K562 (cell line): ENCODE results near the gene NVL. TPM values are rescaled to one million over a fixed set of nuclear protein-coding genes. Genes with fewer than 3 reads are reported as not detected.

Experiments
- ATAC-seq: fragments of 200-7000 bp; cut with Tn5 transposase; 3 replicates; pipeline ENCODE4 v1.9.1; 2020; ENCODE audit warnings: moderate library complexity
- BruUV-seq: library from RNA; stranded (reverse); fragments of 400-500 nt; replicated peaks from 2 replicates; lab custom pipeline; 2021; lab: Mats Ljungman, UMichigan
- CTCF ChIA-PET: fragments of 300-600 bp; formaldehyde crosslinking; extraction: SDS; loops from one replicate; lab custom pipeline; 2021; ENCODE audit warnings: low intra/inter-chr PET ratio; lab: Yijun Ruan, JAX
- POLR2A ChIA-PET: fragments of 300-600, 350-650 bp; sonication (Branson Sonifier 250); formaldehyde crosslinking; extraction: SDS; loops from one replicate; lab custom pipeline; 2021; ENCODE audit warnings: antibody characterized with exemption, inconsistent platforms; lab: Yijun Ruan, JAX
- DNase-seq, 4 experiments: peaks; one replicate each; pipeline versions ENCODE4 v3.0.0 to v3.0.0-alpha.2; 2011 to 2018; ENCODE audit warnings: low spot score in 3 of 4, mixed read lengths in 3 of 4; ENCODE audit errors: extremely low read depth in 1 of 4
- FAIRE-seq: peaks from 2 replicates; lab custom pipeline; 2011; peaks lifted over from hg19 to GRCh38; lab: Jason Lieb, UNC
- H2AFZ ChIP-seq: 2 replicates; pipeline ENCODE4 v1.6.0; 2011; ENCODE audit warnings: low read depth, low read length, control low read depth, inconsistent platforms
- H3K27ac ChIP-seq: fragments of 200-600 bp; 3 replicates; pipeline ENCODE4 v1.8.0; 2011; ENCODE audit warnings: low read depth, mild to moderate bottlenecking, control low read depth, inconsistent platforms, low read length, moderate library complexity, mixed read lengths; ENCODE audit errors: extremely low read depth
- H3K27me3 ChIP-seq, 2 experiments: fragments of 300-600 bp in 1 of 2; 2 replicates in 1 of 2; 3 replicates in 1 of 2; pipeline versions ENCODE4 v1.6.0 to v1.8.0; 2011; ENCODE audit warnings: inconsistent platforms in 2 of 2, low read length in 2 of 2, mild to moderate bottlenecking in 1 of 2, mixed read lengths in 1 of 2, moderate library complexity in 1 of 2; ENCODE audit not compliant: control insufficient read depth in 2 of 2, insufficient read depth in 2 of 2
- H3K36me3 ChIP-seq: fragments of 300-600 bp; 3 replicates; pipeline ENCODE4 v1.8.0; 2011; ENCODE audit warnings: mild to moderate bottlenecking, low read length, inconsistent platforms; ENCODE audit not compliant: control insufficient read depth, insufficient read depth
- H3K4me1 ChIP-seq, 2 experiments: fragments of 200-600 bp in 1 of 2; replicated peaks in 1 of 2; 2 replicates in 1 of 2; 3 replicates in 1 of 2; pipeline versions ENCODE4 v1.5.1 to v1.8.0; 2011; ENCODE audit warnings: inconsistent platforms in 2 of 2, low read length in 2 of 2, mild to moderate bottlenecking in 1 of 2, mixed read lengths in 1 of 2, moderate library complexity in 1 of 2; ENCODE audit not compliant: control insufficient read depth in 2 of 2, insufficient read depth in 2 of 2
- H3K4me2 ChIP-seq: 2 replicates; pipeline ENCODE4 v1.6.1; 2011; ENCODE audit warnings: low read length, control low read depth, inconsistent platforms, mixed read lengths; ENCODE audit not compliant: insufficient read depth
- H3K4me3 ChIP-seq: fragments of 200-600 bp; sonication (generic), shearing (Covaris generic); 2 replicates; pipeline ENCODE4 v1.5.1; 2016; ENCODE audit warnings: control low read depth, inconsistent platforms
- H3K79me2 ChIP-seq: fragments of 200-600 bp; 3 replicates; pipeline ENCODE4 v1.8.0; 2011; ENCODE audit warnings: low read length, inconsistent platforms; ENCODE audit not compliant: control insufficient read depth, insufficient read depth
- H3K9ac ChIP-seq, 2 experiments: 2 replicates each; pipeline versions ENCODE4 v1.6.0 to v1.6.1; 2011; ENCODE audit warnings: low read depth in 2 of 2, low read length in 2 of 2, control low read depth in 1 of 2, inconsistent platforms in 1 of 2, mild to moderate bottlenecking in 1 of 2, mixed read lengths in 1 of 2; ENCODE audit not compliant: insufficient read depth in 1 of 2
- H3K9me1 ChIP-seq: one replicate; pipeline ENCODE4 v1.6.0; 2011; ENCODE audit warnings: inconsistent platforms, mild to moderate bottlenecking, low read length, moderate library complexity; ENCODE audit not compliant: control insufficient read depth, insufficient read depth
- H3K9me3 ChIP-seq: replicated peaks from 2 replicates; pipeline ENCODE4 v1.5.1; 2011; ENCODE audit warnings: low read depth, low read length, inconsistent platforms; ENCODE audit not compliant: control insufficient read depth, insufficient read depth
- H4K20me1 ChIP-seq: replicated peaks from 2 replicates; pipeline ENCODE4 v1.6.1; 2011; ENCODE audit warnings: low read length, inconsistent platforms, mixed read lengths; ENCODE audit not compliant: control insufficient read depth, insufficient read depth
- ATF1 ChIP-seq, 2 experiments: fragments of 450-650 bp in 1 of 2; IDR thresholded peaks; 2 replicates each; pipeline ENCODE4 v1.6.1; 2016; ENCODE audit warnings: missing compliant biosample characterization in 1 of 2, missing genetic modification characterization in 1 of 2
- BACH1 ChIP-seq: fragments of 200-800 bp; sonication (Bioruptor generic); IDR thresholded peaks from 2 replicates; pipeline ENCODE4 v1.6.1; 2016; ENCODE audit warnings: missing genetic modification characterization, missing compliant biosample characterization
- HEY1 ChIP-seq: fragments of 250-450 bp; sonication (Bioruptor Pico); IDR thresholded peaks from 2 replicates; pipeline ENCODE4 v1.5.0; 2020; ENCODE audit warnings: mild to moderate bottlenecking, moderate library complexity, borderline replicate concordance
- KDM2B ChIP-seq: fragments of 250-450 bp; sonication (Bioruptor Pico); IDR thresholded peaks from 2 replicates; pipeline ENCODE4 v1.8.0; 2021; ENCODE audit warnings: mild to moderate bottlenecking, moderate library complexity
- MCM5 ChIP-seq: fragments of 450-650 bp; IDR thresholded peaks from 2 replicates; pipeline ENCODE4 v1.6.1; 2016; ENCODE audit warnings: low read depth
- MTA2 ChIP-seq: fragments of 450-650 bp; IDR thresholded peaks from 2 replicates; pipeline ENCODE4 v1.6.1; 2016; ENCODE audit warnings: low read depth
- NCOA4 ChIP-seq: fragments of 450-650 bp; IDR thresholded peaks from 2 replicates; pipeline ENCODE4 v1.6.1; 2018; ENCODE audit warnings: mild to moderate bottlenecking; ENCODE audit not compliant: partially characterized antibody
- NEUROD1 ChIP-seq: fragments of 150-350 bp; IDR thresholded peaks from 2 replicates; pipeline ENCODE4 v1.6.1; 2014; ENCODE audit warnings: borderline replicate concordance, low read length, low read depth; ENCODE audit not compliant: partially characterized antibody
- RFX5 ChIP-seq: IDR thresholded peaks from 2 replicates; pipeline ENCODE4 v1.6.1; 2011; ENCODE audit warnings: low read depth, mild to moderate bottlenecking, improper control_type of control experiment, low read length
- SAFB2 ChIP-seq: fragments of 200-400 bp; formaldehyde crosslinking; IDR thresholded peaks from 2 replicates; pipeline ENCODE4 v1.6.1; 2018; ENCODE audit warnings: borderline replicate concordance, low read length, low read depth, moderate library complexity; ENCODE audit not compliant: severe bottlenecking
- SRSF7 ChIP-seq: fragments of 200-400 bp; formaldehyde crosslinking; optimal IDR thresholded peaks from 2 replicates; pipeline ENCODE3; 2017; ENCODE audit warnings: mild to moderate bottlenecking, low read depth, low read length
- TEAD4 ChIP-seq, 2 experiments: sonication (generic) in 1 of 2; formaldehyde crosslinking in 1 of 2; IDR thresholded peaks; 2 replicates each; pipeline versions ENCODE4 v1.6.1 to v1.8.0; 2012 to 2022; ENCODE audit warnings: borderline replicate concordance in 1 of 2, inconsistent platforms in 1 of 2, low read length in 1 of 2, mild to moderate bottlenecking in 1 of 2, missing genetic modification reagents in 1 of 2
- ZC3H11A ChIP-seq: IDR thresholded peaks from 2 replicates; pipeline ENCODE4 v1.6.1; 2012; ENCODE audit warnings: low read depth, low read length, improper control_type of control experiment
- ZNF24 ChIP-seq: fragments of 450-650 bp; IDR thresholded peaks from 2 replicates; pipeline ENCODE4 v1.6.1; 2016
- ZNF316 ChIP-seq: fragments of 450-650 bp; IDR thresholded peaks from 2 replicates; pipeline ENCODE4 v1.6.1; 2016
- ZNF655 ChIP-seq: fragments of 250-450 bp; sonication (Bioruptor Pico); IDR thresholded peaks from 2 replicates; pipeline ENCODE4 v1.5.0; 2021
- ZNF764 ChIP-seq: fragments of 250-450 bp; sonication (Bioruptor Pico); IDR thresholded peaks from 2 replicates; pipeline ENCODE4 v1.4.0; 2020; ENCODE audit warnings: low read depth, mild to moderate bottlenecking, moderate library complexity
- WGBS: fragments of 100-300 bp; shearing (Covaris generic); methylation state at CpG from one replicate; pipeline ENCODE4 v1.1.6; 2016; ENCODE audit warnings: low coverage, mixed read lengths; ENCODE audit not compliant: insufficient coverage; ENCODE audit errors: missing lambda C conversion rate; 5-methylcytosine and 5-hydroxymethylcytosine counted together
- in situ Hi-C: fragments of 300-500 bp; cut with MboI; formaldehyde crosslinking; loops from 4 replicates; pipeline ENCODE4 v1.15.0; 2018; ENCODE audit warnings: inconsistent platforms, mixed read lengths
- intact Hi-C: fragments of 100-400 bp; cut with micrococcal nuclease; formaldehyde crosslinking; loops from 2 replicates; pipeline ENCODE4 v1.14.2; 2022
- polyA plus RNA-seq, 8 experiments: library from polyadenylated mRNA; depleted of rRNA in 4 of 8; stranded (reverse) in 5 of 8; unstranded in 3 of 8; fragments of >200 nt; fragmentation: Nextera tagmentation in 2 of 8; fragmentation: Illumina TruSeq in 1 of 8; extraction: Ambion mirVana in 2 of 8; extraction: Trizol in 1 of 8; gene quantifications; 2 replicates each; pipeline versions ENCODE4 v1.2.1 to v1.2.3, GENCODE V29; 2011 to 2014; ENCODE audit warnings: inconsistent platforms in 1 of 8, missing spikeins in 1 of 8
- total RNA-seq, 7 experiments: library from RNA; depleted of rRNA in 6 of 7; stranded (reverse); fragments of >200 nt in 6 of 7; fragmentation: Illumina TruSeq in 2 of 7; extraction: Trizol in 2 of 7; gene quantifications; 2 replicates each; pipeline versions ENCODE4 v1.2.1 to v1.2.3, GENCODE V29; 2011 to 2021; ENCODE audit warnings: low replicate concordance in 1 of 7

NVL gene
- total and polyA plus RNA-seq, 9 of the 15 experiments (the other 6 are each of a cell fraction or from before 2014, with no cell fraction given): 32.5 to 86.6 (median 62.9) TPM

- TF ChIP-seq HEY1: no peak
- TF ChIP-seq BACH1: no peak
- TF ChIP-seq KDM2B (CRISPR knock-in tag): no peak
- no peak for TF ChIP-seq NEUROD1
These were observed 62.8 kb downstream of the NVL start (continued) for GRCh38 chr1:224266915-224267856.

GRCh38 chr1:224266105-224266914 is 63.7 kb downstream of the NVL start:
- TF ChIP-seq ZNF764 (CRISPR knock-in tag) (no peak), MTA2 (no peak), ZNF316 (no peak), SRSF7 (no peak), ATF1 (CRISPR knock-in tag; IDR thresholded peaks at IDR 0.05) (no peak), ATF1 (tag; IDR thresholded peaks at IDR 0.05) (no peak), SAFB2 (no peak), ZC3H11A (no peak), MCM5 (no peak), ZNF655 (CRISPR knock-in tag) (no peak), ZNF24 (no peak), RFX5 (no peak), TEAD4 (IDR thresholded peaks at IDR 0.05; ENCODE audit: low read length) (no peak), TEAD4 (CRISPR knock-in tag; IDR thresholded peaks at IDR 0.05; ENCODE audit: borderline replicate concordance) (no peak), NCOA4 (no peak)
- TF ChIP-seq, all 486 proteins: peak for 0
- POLR2A ChIA-PET: interaction anchor here (0.6 to 1.3 kb wide), 2 partner anchors 19 to 39 kb away, joined by 3 read pairs; no protein-coding TSS in a partner anchor
- Histone ChIP-seq H3K79me2 (no peaks in the 10 kb centered on the region), H3K27me3 (no peaks in the 10 kb centered on the region), H2AFZ (no peak overlapping the region), H3K27ac (no peak overlapping the region), H3K4me1 (peaks cover 0 to 13% of the 10 kb centered on the region in 2 experiments; a peak in 2 of 5 replicates), H3K9ac (no peak overlapping the region), H3K9me3 (no peaks in the 10 kb centered on the region), H4K20me1 (no peaks in the 10 kb centered on the region), H3K9me1 (no peaks in the 10 kb centered on the region), H3K4me3 (no peak overlapping the region), H3K4me2 (no peak overlapping the region), H3K36me3 (peaks cover 58% of the 10 kb centered on the region)
- 73% methylated on average over 3 of the region's 3 CpGs for WGBS
- ATAC-seq (no peak), DNase-seq (no peak), FAIRE-seq (peak; percentile 49)
- BruUV-seq: no TSS peak
- CTCF ChIA-PET: no interaction called here
- in situ Hi-C loops: no loop called here
- intact Hi-C loops: no loop called here
